Eye (tissue), 1 donor: ENCODE data around the gene ELK3.
A peak's percentile ranks its signal among the peaks of the same experiment; 100 is the strongest.

Source experiments
- DNase-seq: peaks from one replicate; pipeline ENCODE4 v3.0.0-alpha.2; 2015

The ELK3 gene

GRCh38 chr12:96193725-96194575 lies at the start of gene ELK3:
TSS of gene ELK3 (plus strand) at chr12:96194375.
- DNase-seq, result peak; percentile 85

- no peak for DNase-seq
Observed at GRCh38 chr12:96146747-96147146, 47.4 kb upstream of the ELK3 start.

GRCh38 chr12:96150442-96150841 lies 43.7 kb upstream of the ELK3 start:
- DNase-seq, result no peak

- DNase-seq, result no peak
Observed at GRCh38 chr12:96152164-96152563, 42.0 kb upstream of the ELK3 start.

GRCh38 chr12:96153131-96153725 lies 40.9 kb upstream of the ELK3 start:
- no peak for DNase-seq

GRCh38 chr12:96155181-96155580 lies 39.0 kb upstream of the ELK3 start:
- no peak for DNase-seq

GRCh38 chr12:96155781-96156180 lies 38.4 kb upstream of the ELK3 start:
- no peak for DNase-seq

GRCh38 chr12:96156211-96156610 lies 38.0 kb upstream of the ELK3 start:
- no peak for DNase-seq

GRCh38 chr12:96157427-96157826 lies 36.7 kb upstream of the ELK3 start:
- no peak for DNase-seq

GRCh38 chr12:96164951-96165811 lies 29.0 kb upstream of the ELK3 start:
- peak; percentile 47 for DNase-seq

- DNase-seq, result no peak
Observed at GRCh38 chr12:96166765-96167164, 27.4 kb upstream of the ELK3 start.

GRCh38 chr12:96167492-96167891 lies 26.7 kb upstream of the ELK3 start:
- no peak for DNase-seq

GRCh38 chr12:96170328-96170727 lies 23.8 kb upstream of the ELK3 start:
- peak; percentile 68 for DNase-seq

GRCh38 chr12:96170762-96171161 lies 23.4 kb upstream of the ELK3 start:
- DNase-seq, result no peak

GRCh38 chr12:96171905-96172304 lies 22.3 kb upstream of the ELK3 start:
- DNase-seq, result no peak

- DNase-seq, result no peak
Observed at GRCh38 chr12:96172981-96173380, 21.2 kb upstream of the ELK3 start.

GRCh38 chr12:96176575-96176974 lies 17.6 kb upstream of the ELK3 start:
- DNase-seq, result no peak

- no peak for DNase-seq
Observed at GRCh38 chr12:96177013-96177412, 17.2 kb upstream of the ELK3 start.

GRCh38 chr12:96183734-96184370 lies 10.3 kb upstream of the ELK3 start:
- DNase-seq, result no peak

- no peak for DNase-seq
Observed at GRCh38 chr12:96185914-96186313, 8.3 kb upstream of the ELK3 start.

- no peak for DNase-seq
Observed at GRCh38 chr12:96186607-96187301, 7.4 kb upstream of the ELK3 start.

- no peak for DNase-seq
Observed at GRCh38 chr12:96187956-96188355, 6.2 kb upstream of the ELK3 start.
